ENCODE data around the gene BSPRY.

The BSPRY gene

DNA sequence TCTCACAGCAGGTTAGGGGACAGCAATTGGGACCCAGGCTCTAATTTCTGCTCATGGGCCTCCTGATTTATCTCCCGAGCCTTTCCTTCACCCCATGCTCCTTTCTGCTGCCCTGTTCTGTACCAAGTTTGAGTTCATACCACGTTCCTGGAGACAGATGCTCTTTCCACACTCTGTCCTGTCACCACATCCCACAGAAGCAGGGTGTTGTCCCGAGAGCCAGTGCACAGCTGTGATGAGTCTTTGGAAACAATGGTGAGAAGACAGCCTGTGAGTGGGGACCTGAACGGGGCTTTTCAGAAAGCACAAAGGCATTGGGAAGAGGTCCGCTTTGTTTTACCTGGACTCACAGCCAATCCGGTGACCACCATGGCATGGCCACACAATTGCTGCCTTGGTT lies 26.7 kb upstream of the BSPRY start:
- Histone ChIP-seq H3K36me3 (ENCODE audit: insufficient read depth, low read length) (no peaks in the 10 kb centered on the region), H3K79me2 (ENCODE audit: insufficient read depth, low read length) (no peaks in the 10 kb centered on the region), H3K4me2 (ENCODE audit: low read depth, low read length, poor library complexity, severe bottlenecking) (no peak overlapping the region), H3K4me1 (ENCODE audit: insufficient read depth, low read length, poor library complexity, severe bottlenecking) (no peaks in the 10 kb centered on the region), H2AFZ (ENCODE audit: low read length) (no peak overlapping the region), H3K9me2 (replicated peaks; ENCODE audit: low read depth, low read length) (no peaks in the 10 kb centered on the region), H3K4me3 (ENCODE audit: low read length, poor library complexity, severe bottlenecking) (no peak overlapping the region), H3K27me3 (ENCODE audit: insufficient read depth, low read length, poor library complexity, severe bottlenecking) (no peaks in the 10 kb centered on the region), H3K9me3 (ENCODE audit: insufficient read depth, low read depth, low read length) (no peaks in the 10 kb centered on the region), H4K20me1 (ENCODE audit: insufficient read depth, low read length, poor library complexity, severe bottlenecking) (no peaks in the 10 kb centered on the region), H3F3A (ENCODE audit: low read depth) (no peaks in the 10 kb centered on the region), H3K9ac (ENCODE audit: low read depth, low read length, poor library complexity, severe bottlenecking) (no peak overlapping the region)
- TF ChIP-seq, protein P1, sequence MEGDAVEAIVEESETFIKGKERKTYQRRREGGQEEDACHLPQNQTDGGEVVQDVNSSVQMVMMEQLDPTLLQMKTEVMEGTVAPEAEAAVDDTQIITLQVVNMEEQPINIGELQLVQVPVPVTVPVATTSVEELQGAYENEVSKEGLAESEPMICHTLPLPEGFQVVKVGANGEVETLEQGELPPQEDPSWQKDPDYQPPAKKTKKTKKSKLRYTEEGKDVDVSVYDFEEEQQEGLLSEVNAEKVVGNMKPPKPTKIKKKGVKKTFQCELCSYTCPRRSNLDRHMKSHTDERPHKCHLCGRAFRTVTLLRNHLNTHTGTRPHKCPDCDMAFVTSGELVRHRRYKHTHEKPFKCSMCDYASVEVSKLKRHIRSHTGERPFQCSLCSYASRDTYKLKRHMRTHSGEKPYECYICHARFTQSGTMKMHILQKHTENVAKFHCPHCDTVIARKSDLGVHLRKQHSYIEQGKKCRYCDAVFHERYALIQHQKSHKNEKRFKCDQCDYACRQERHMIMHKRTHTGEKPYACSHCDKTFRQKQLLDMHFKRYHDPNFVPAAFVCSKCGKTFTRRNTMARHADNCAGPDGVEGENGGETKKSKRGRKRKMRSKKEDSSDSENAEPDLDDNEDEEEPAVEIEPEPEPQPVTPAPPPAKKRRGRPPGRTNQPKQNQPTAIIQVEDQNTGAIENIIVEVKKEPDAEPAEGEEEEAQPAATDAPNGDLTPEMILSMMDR (conservative IDR thresholded peaks at IDR 0.05; ENCODE audit: low read length) = no peak
- no peak for TF ChIP-seq EZH2phosphoT487 (IDR thresholded peaks at IDR 0.05; ENCODE audit: borderline replicate concordance)

DNA sequence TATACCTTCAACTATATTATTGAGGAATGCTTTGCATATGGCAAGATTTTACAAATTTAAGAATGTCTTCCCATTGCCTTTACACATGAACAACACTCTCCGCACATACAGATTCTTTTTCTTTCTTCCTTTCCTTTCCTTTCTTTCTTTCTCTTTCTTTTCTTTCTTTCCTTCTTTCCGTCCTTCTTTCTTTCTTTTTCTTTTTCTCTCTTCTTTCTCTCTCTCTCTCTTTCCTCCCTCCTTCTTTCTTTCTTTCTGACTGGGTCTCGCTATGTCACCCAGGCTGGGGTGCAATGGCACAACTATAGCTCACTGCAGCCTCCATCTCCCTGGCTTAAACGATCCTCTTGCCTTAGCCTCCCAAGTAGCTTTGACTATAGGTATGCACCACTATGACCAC lies 23.1 kb upstream of the BSPRY start:
- H3K4me2 ChIP-seq (ENCODE audit: low read depth, low read length, poor library complexity, severe bottlenecking) = no peak overlapping the region
- H3K9ac ChIP-seq (ENCODE audit: low read depth, low read length, poor library complexity, severe bottlenecking) = no peak overlapping the region
- no peaks in the 10 kb centered on the region for H3K79me2 ChIP-seq (ENCODE audit: insufficient read depth, low read length)
- H3K36me3 ChIP-seq (ENCODE audit: insufficient read depth, low read length) = no peaks in the 10 kb centered on the region
- H3F3A ChIP-seq (ENCODE audit: low read depth) = no peaks in the 10 kb centered on the region
- H2AFZ ChIP-seq (ENCODE audit: low read length) = no peak overlapping the region
- no peaks in the 10 kb centered on the region for H3K27me3 ChIP-seq (ENCODE audit: insufficient read depth, low read length, poor library complexity, severe bottlenecking)
- H3K9me2 ChIP-seq (replicated peaks; ENCODE audit: low read depth, low read length) = no peaks in the 10 kb centered on the region
- no peaks in the 10 kb centered on the region for H3K4me1 ChIP-seq (ENCODE audit: insufficient read depth, low read length, poor library complexity, severe bottlenecking)
- H4K20me1 ChIP-seq (ENCODE audit: insufficient read depth, low read length, poor library complexity, severe bottlenecking) = no peaks in the 10 kb centered on the region
- no peak overlapping the region for H3K4me3 ChIP-seq (ENCODE audit: low read length, poor library complexity, severe bottlenecking)
- TF ChIP-seq, protein P1 (conservative IDR thresholded peaks at IDR 0.05; ENCODE audit: low read length) = no peak
- TF ChIP-seq EZH2phosphoT487 (IDR thresholded peaks at IDR 0.05; ENCODE audit: borderline replicate concordance) = no peak
- H3K9me3 ChIP-seq (ENCODE audit: insufficient read depth, low read depth, low read length) = no peaks in the 10 kb centered on the region

DNA sequence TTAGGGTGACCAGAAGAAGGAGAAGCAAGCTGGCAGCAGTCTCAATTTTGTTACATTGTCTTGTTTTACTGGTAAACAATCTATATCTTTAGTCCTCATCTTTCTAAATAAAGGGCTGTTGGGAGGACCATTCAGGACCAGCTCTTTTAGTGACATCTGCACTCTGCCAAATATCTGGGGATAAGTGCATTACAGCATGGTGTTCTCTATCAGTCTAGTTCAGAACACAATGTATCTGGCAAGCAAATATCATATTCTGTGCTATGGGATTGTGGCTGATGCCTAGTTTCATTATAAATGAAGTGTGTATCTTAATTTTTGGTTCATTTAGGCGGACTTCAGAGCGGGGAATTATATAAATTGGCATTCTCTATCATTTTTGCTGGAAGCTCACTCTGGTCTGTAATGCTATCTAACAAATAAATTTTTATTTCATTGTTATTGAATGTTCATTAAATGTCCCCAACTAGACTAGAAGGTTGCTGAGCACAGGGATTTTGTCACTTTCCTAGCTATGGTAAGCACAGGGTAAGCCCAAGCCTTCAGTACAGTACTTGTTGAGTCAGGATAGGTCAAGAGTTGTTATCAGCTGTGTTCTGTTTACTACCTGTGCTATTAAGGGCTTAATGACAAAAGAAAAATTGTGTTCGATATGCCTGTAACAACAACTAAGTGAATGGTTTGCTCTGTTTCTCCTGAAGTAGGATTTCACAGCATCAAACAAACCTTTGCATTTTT lies 21.1 kb upstream of the BSPRY start:
- Histone ChIP-seq H3K4me2 (ENCODE audit: low read depth, low read length, poor library complexity, severe bottlenecking) (no peak overlapping the region), H3K4me3 (ENCODE audit: low read length, poor library complexity, severe bottlenecking) (no peak overlapping the region), H3F3A (ENCODE audit: low read depth) (no peaks in the 10 kb centered on the region), H3K9ac (ENCODE audit: low read depth, low read length, poor library complexity, severe bottlenecking) (no peak overlapping the region), H2AFZ (ENCODE audit: low read length) (no peak overlapping the region), H3K27me3 (ENCODE audit: insufficient read depth, low read length, poor library complexity, severe bottlenecking) (no peaks in the 10 kb centered on the region), H4K20me1 (ENCODE audit: insufficient read depth, low read length, poor library complexity, severe bottlenecking) (no peaks in the 10 kb centered on the region), H3K36me3 (ENCODE audit: insufficient read depth, low read length) (no peaks in the 10 kb centered on the region), H3K4me1 (ENCODE audit: insufficient read depth, low read length, poor library complexity, severe bottlenecking) (no peaks in the 10 kb centered on the region), H3K9me3 (ENCODE audit: insufficient read depth, low read depth, low read length) (no peaks in the 10 kb centered on the region), H3K9me2 (replicated peaks; ENCODE audit: low read depth, low read length) (no peaks in the 10 kb centered on the region), H3K79me2 (ENCODE audit: insufficient read depth, low read length) (no peaks in the 10 kb centered on the region)
- TF ChIP-seq EZH2phosphoT487 (IDR thresholded peaks at IDR 0.05; ENCODE audit: borderline replicate concordance) = no peak
- TF ChIP-seq, protein P1 (conservative IDR thresholded peaks at IDR 0.05; ENCODE audit: low read length) = no peak

Data from Loucy (cell line).